Stimulated activated naive CD4-positive, alpha-beta T cell treated with Interleukin-2 at 50 U/mL for 16 hours (primary cell): ENCODE measurements around the gene METTL2B.
A peak's percentile ranks its signal among the peaks of the same experiment; 100 is the strongest.
"Not testable (repeated sequence)": the region's sequence is repeated elsewhere in the genome, so short reads cannot be mapped to it uniquely, and the experiment has no call there.

Source experiments
- DNase-seq: peaks from one replicate; lab custom pipeline; 2025; lab: John Stamatoyannopoulos, UW

Gene METTL2B

DNA sequence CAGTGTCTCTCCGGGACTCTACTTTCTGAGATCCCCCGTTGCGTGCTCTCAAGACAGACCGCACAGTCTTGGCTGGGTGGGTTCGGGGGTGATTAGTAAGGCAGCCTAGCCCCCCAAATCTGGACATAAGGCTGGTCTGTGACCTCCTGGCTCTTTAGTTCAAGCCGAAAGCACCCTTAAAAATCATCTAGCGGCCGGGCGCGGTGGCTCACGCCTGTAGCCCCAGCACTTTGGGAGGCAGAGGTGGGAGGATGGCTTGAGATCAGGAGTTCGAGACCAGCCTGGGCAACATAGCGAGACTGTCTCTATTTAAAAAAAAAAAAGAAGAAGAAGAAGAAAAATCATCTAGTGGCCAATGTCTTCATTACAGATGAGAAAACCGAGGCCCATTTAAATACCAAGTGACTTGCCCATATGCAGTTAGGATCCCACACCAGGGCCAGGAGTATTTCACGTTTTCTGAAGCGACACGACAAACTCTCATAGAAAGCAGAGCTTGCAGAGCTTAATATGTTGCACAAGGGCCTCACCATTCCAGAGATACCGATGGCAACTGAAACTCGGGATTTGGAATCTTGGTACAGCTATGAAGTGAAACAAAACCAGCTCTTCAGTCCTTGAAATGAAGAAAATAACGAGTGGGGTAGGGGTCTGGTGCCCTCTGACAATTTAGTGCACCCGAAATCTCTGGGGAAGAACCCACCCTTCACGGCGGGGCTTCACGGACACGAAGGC lies 21.6 kb upstream of the METTL2B start:
- DNase-seq: no peak

DNA sequence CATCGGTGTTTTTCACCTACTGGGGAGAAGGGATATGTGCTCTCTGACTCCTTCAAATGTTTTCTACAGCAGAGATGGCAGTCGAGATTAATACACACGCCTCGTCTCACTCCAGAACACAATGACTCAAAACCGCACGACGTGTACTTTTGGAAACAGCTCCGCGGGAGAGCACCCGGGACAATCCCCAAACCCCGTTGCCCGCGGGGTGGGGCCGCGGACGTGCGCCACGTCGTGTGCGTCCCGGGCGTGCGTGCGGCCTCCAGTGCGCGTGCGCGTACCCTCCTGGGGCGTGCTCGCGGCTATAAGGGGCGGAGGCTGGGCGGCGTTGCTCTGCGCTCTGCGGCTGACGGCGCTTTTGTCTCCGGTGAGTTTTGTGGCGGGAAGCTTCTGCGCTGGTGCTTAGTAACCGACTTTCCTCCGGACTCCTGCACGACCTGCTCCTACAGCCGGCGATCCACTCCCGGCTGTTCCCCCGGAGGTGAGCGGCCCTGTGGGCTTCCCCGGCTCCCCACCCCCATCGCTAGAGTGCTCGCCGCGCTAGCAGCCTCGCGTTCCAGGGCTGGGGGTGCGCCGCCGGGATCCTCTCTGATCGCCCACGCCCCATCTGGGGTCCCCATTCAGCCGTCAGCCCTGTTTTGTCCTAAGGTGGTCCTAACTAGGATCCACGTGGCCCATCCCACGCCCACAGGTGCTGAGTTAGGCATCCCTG lies 20.8 kb upstream of the METTL2B start, which contains the start of gene HILPDA:
Gene HILPDA (plus strand): TSS at position 336 of the 712 bp plus-strand sequence. CDS start 1,391 bp downstream, outside the sequence.
- DNase-seq: peak; percentile 92

DNA sequence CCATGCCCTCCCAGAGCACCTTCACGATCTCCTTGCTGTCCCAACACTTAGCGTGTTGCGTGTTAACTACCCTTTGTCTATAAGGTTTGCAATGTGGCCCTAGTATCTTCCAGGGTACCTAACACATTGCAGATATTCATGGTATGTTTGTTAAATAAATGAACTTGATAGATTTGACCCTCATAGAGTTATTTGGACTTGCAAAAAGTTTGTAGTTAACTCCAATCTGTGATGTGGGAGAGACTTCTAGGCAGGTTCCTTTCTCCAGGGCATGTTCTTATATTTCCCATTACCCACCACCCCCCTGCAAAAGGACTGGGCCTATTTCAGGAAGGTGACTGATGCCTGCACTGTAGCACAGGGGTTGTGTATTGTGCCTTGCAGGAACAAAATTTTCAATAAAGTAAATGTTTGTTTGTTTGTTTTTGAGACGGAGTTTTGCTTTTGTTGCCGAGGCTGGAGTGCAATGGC lies 20.3 kb upstream of the METTL2B start:
- DNase-seq: no peak

DNA sequence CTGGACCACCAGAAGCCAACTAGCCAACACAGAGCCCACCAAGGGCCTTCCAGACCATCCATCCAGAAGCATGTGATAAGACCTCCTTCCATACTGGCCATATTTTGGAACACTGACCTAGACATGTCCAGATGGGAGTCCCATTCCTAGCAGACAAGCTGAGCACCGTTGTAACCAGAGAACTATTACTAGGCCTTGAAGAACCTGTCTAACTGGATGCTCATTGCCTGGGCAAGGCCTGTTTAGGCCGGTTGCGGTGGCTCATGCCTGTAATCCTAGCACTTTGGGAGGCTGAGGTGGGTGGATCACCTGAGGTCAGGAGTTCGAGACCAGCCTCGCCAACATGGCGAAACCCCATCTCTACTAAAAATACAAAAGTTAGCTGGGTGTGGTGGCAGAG lies 19.2 kb upstream of the METTL2B start:
- DNase-seq: not testable (repeated sequence)

DNA sequence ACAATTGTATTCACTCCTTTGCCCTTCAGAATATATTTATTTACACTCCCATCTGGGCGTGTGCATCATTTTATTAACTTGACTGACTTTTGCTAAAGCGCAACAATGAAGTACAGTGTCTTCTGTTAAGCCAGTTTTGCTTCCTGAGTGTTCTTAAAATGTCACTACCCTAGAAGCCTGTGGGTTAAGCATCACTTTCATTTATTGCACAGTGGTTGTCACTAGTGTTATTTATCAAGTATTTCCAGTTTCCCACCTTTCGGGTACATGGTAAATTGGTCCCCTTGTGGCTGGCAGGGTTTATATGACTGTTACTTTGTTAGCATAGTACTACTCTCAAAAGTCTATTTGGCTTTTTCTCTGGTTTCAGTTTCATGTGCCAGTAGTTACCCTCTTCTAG lies 17.6 kb upstream of the METTL2B start:
- peak; percentile 31 for DNase-seq

DNA sequence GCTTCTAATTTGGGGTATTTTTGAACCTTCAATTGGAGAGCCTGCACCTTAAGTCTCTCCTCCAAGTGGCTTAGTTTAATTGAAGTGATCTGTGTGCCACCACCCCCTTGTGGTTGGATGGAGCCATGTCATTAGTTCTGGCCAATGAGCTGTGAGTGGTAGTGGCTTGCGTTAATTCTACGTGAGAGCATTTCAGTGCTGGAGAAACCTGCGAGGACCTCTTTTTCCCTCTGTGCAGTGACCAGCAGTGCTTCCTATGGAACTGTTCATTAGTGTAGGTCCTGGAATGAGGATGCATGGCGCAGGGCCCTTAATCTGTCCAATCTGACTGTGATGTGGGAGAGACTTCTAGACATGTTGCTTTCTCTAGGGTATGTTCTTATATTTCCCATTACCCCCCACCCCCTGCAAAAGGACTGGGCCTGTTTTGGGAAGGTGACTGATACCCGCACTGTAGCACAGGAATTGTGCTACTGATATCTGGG lies 17.1 kb upstream of the METTL2B start:
- DNase-seq: peak; percentile 45

GRCh38 chr7:128462460-128462859 lies 14.1 kb upstream of the METTL2B start:
- DNase-seq: no peak

DNA sequence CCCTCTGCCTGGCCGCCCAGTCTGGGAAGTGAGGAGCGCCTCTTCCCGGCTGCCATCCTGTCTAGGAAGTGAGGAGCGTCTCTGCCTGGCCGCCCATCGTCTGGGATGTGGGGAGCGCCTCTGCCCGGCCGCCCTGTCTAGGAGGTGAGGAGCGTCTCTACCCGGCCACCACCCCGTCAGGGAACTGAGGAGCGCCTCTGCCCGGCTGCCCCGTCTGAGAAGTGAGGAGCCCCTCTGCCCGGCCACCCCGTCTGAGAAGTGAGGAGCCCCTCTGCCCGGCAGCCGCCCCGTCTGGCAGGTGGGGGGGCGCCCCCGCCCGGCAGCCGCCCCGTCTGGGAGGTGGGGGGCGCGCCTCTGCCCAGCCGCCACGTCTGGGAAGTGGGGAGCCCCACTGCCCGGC lies 13.2 kb upstream of the METTL2B start:
- not testable (repeated sequence) for DNase-seq

DNA sequence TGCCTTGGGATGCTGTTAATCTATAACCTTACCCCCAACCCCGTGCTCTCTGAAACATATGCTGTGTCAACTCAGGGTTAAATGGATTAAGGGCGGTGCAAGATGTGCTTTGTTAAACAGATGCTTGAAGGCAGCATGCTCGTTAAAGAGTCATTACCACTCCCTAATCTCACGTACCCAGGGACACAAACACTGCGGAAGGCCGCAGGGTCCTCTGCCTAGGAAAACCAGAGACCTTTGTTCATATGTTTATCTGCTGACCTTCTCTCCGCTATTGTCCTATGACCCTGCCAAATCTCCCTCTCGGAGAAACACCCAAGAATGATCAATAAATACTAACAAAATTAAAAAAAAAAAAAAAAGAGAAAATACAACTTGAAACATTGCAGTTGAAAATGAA lies 12.6 kb upstream of the METTL2B start:
- DNase-seq: not testable (repeated sequence)

DNA sequence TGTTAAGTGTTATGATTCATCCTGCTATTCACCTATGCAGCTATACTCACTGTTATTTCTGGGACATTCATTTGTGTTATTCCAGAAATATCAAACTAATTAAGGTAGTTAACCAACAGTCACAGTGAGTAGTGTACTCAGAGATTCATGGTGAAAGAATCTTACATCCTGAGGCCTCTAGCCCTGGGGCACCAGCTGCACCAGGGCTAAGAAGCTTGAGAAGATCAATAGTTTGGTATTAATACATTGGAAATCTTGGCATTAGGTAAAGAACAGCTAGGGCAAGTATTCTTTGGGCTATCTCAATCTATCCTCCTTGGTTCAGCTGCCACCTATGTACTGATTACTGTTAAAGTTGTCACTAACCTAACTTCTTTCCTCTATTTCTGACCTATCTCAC lies 9.7 kb upstream of the METTL2B start:
- DNase-seq: not testable (repeated sequence)

- DNase-seq: not testable (repeated sequence)
Observed at GRCh38 chr7:128477336-128477690, 765 bp downstream of the METTL2B start.

DNA sequence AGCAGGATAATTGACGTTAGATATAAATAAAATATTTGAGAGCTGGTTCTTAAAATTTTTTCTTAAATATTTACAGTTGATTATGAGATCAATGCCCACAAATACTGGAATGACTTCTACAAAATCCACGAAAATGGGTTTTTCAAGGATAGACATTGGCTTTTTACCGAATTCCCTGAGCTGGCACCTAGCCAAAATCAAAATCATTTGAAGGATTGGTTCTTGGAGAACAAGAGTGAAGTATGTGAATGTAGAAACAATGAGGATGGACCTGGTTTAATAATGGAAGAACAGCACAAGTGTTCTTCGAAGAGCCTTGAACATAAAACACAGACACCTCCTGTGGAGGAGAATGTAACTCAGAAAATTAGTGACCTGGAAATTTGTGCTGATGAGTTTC lies 2.5 kb downstream of the METTL2B start:
- not testable (repeated sequence) for DNase-seq

DNA sequence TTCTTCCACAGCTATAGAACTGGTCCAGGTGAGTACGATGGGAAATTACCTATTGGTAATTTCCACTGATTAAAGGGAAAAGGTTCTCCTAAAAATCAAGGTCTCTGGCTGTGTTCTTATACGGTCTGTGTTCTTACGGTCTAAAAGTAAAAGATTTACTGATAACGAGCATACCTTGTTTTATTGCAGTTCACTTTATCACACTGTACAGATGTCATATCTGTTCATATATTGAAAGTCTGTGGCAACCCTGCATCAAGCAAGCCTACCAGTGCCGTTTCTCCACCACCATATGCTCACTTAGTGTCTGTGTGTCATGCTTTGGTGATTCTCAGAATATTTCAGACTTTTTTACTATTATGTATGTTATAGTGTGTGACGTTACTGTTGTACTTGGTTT lies 11.6 kb downstream of the METTL2B start:
- not testable (repeated sequence) for DNase-seq

- DNase-seq: no peak
Observed at GRCh38 chr7:128497405-128497804, 20.9 kb downstream of the METTL2B start.

GRCh38 chr7:128505416-128505815 lies 28.9 kb downstream of the METTL2B start:
- not testable (repeated sequence) for DNase-seq

- not testable (repeated sequence) for DNase-seq
Observed at GRCh38 chr7:128506819-128507218, 30.3 kb downstream of the METTL2B start.

DNA sequence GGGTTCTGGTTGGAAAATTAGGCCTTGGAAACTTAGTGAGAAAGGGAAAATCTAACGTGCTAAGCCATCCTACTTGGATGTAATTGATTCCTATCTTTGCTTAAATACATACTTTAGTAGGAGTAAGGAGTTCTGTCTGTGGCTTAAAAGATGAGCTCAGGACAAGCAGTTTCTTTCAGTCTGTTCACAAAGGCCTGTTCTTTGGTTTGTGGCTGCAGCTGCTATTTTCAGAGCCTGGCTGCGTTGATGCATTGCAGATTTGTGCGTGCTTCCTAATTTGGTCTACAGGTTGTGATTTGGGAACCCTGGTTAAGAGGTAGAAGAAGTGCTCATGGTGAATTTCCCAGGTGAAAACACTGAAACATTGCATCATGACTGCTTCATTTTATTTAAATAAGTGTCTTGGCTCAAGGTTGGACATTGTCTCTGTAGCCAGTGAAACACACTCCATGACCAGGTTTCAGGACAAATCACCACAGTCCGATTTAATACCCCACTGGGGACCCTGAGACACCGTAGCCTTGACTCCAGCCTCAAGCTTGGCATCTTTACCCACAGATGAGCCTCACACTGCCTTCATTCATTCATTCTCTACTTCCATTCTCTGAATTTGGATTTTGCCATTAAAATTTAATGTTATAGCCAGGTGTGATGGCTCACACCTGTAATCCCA lies 30.9 kb downstream of the METTL2B start:
- DNase-seq: not testable (repeated sequence)

GRCh38 chr7:128511692-128512091 lies 35.1 kb downstream of the METTL2B start:
- DNase-seq: not testable (repeated sequence)

DNA sequence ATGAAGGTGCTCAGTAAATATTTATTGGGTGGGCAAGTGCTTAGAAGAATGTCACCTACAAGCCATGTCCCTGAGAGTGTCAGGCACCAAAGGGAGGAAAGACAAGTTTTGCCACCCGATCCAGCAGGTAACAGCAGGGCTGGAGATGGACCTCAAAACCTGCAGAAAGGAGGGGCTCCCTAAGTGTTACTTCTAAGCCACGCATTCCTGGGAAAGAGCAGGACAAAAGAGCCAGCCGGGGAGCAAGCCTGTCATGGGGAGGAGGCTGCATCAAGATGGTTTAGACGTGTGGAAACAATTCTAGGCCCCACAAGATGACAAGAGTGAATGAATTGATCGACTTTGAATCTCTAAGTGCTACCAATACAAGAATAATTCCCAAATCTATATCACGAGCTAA lies 38.7 kb downstream of the METTL2B start:
- DNase-seq: not testable (repeated sequence)

- not testable (repeated sequence) for DNase-seq
Observed at GRCh38 chr7:128517023-128517422, 40.5 kb downstream of the METTL2B start.

DNA sequence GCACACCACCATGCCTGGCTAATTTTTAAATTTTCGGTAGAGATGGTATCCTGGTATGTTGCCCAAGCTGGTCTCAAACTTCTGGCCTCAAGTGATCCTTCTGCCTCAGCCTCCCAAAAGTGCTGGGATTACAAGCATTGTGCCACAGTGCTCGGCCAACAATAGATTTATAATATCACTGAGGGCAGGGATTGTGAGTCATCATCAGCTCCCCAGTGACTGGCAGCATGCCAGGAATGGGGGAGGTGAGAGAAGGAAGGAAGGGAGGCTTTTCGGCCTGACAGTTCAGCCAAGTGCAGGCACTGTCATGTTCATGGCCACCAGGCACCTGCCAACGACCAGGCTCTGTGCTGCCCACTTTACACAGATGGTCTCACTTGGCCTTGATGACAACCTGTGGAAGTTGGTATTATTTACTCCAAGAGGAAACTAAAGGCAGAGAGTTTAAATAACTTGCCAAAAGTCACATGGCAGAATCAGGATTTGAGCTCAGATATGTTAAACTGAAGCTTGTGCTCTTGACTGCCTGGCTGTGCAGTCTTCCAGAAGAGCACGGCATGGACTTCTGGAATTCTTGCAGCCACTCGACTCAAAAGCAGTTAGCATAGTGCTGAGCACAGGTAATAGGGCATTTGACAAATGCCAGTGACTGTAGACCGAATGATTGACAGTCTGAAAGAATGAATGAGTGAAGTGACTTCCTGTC lies 46.8 kb downstream of the METTL2B start:
- DNase-seq: peak; percentile 67
